ENCODE results near the gene CDK2. TPM values are rescaled to one million over a fixed set of nuclear protein-coding genes. Genes with fewer than 3 reads are reported as not detected.
"Not testable (repeated sequence)": the region's sequence is repeated elsewhere in the genome, so short reads cannot be mapped to it uniquely, and the experiment has no call there.

The CDK2 gene
- 20.8 TPM for total RNA-seq
- 10 to 100 TPM; 24.9 to 34.4 (median 31.4) TPM for polyA plus RNA-seq (ENCODE audit: insufficient read depth in 1 of 8, insufficient read length in 8 of 8, low replicate concordance in 1 of 8)
- long read RNA-seq, donor 1, partial matches to known transcripts, result 8 of 10 reads
- long read RNA-seq, donor 1, other reads (novel, unspliced or antisense), result 0 of 10 reads
- long read RNA-seq, donor 2, result 0 reads
- long read RNA-seq, donor 3, partial matches to known transcripts, result 0 of 6 reads
- long read RNA-seq, donor 3, other reads (novel, unspliced or antisense), result 0 of 6 reads
- long read RNA-seq, donor 4, partial matches to known transcripts, result 5 of 10 reads
- long read RNA-seq, donor 4, other reads (novel, unspliced or antisense), result 0 of 10 reads
- long read RNA-seq, donor 5, transcript CDK2-201 (7 exons, 2,296 nt), result major isoform, 16 of 19 reads
- long read RNA-seq, donor 5, partial matches to known transcripts, result 0 of 19 reads
- long read RNA-seq, donor 5, other reads (novel, unspliced or antisense), result 0 of 19 reads
- long read RNA-seq, donor 6, transcript CDK2-201 (7 exons, 2,296 nt), result major isoform, 9 of 15 reads
- long read RNA-seq, donor 6, partial matches to known transcripts, result 0 of 15 reads
- long read RNA-seq, donor 6, other reads (novel, unspliced or antisense), result 0 of 15 reads
- long read RNA-seq, donor 7, transcript CDK2-201 (7 exons, 2,296 nt), result major isoform, 7 of 9 reads
- long read RNA-seq, donor 7, partial matches to known transcripts, result 0 of 9 reads
- long read RNA-seq, donor 7, other reads (novel, unspliced or antisense), result 0 of 9 reads
- long read RNA-seq, donor 8, transcript CDK2-201 (7 exons, 2,296 nt), result major isoform, 7 of 9 reads
- long read RNA-seq, donor 8, partial matches to known transcripts, result 0 of 9 reads
- long read RNA-seq, donor 8, other reads (novel, unspliced or antisense), result 0 of 9 reads
- long read RNA-seq, donor 9, partial matches to known transcripts, result 0 of 2 reads
- long read RNA-seq, donor 9, other reads (novel, unspliced or antisense), result 0 of 2 reads
- long read RNA-seq, donor 10, partial matches to known transcripts, result 0 of 8 reads
- long read RNA-seq, donor 10, other reads (novel, unspliced or antisense), result 0 of 8 reads
- long read RNA-seq, donor 11, partial matches to known transcripts, result 0 of 4 reads
- long read RNA-seq, donor 11, other reads (novel, unspliced or antisense), result 0 of 4 reads

GRCh38 chr12:55966408-55967281 lies at the start of gene CDK2:
CDK2 (plus strand) TSS chr12:55966830; CDS start chr12:55967009, 179 bp downstream.
- Histone ChIP-seq H3K27ac (ENCODE audit: low read length) (peak within 1 kb of the TSS; percentile 92), H3K27me3 (ENCODE audit: control insufficient read depth, insufficient read depth, low read length) (no peaks in the 10 kb centered on the region), H3K4me1 (ENCODE audit: control insufficient read depth, insufficient read depth, low read length) (peaks cover 18% of the 10 kb centered on the region), H3K9me3 (replicated peaks; ENCODE audit: control insufficient read depth, low read depth, low read length) (no peaks in the 10 kb centered on the region), H3K36me3 (ENCODE audit: control insufficient read depth, insufficient read depth, low read length) (peaks cover 19% of the 10 kb centered on the region), H3K4me3 (ENCODE audit: low read length) (peak within 1 kb of the TSS; percentile 98)
- 0% methylated on average over 28 of the region's 45 CpGs for WGBS (ENCODE audit: insufficient coverage)
- DNase-seq, result peak; percentile 95

- peaks cover 20% of the 10 kb centered on the region for H3K36me3 ChIP-seq (ENCODE audit: control insufficient read depth, insufficient read depth, low read length)
- not testable (repeated sequence) for H3K27ac ChIP-seq (ENCODE audit: low read length); H3K4me1 ChIP-seq (ENCODE audit: control insufficient read depth, insufficient read depth, low read length); H3K9me3 ChIP-seq (replicated peaks; ENCODE audit: control insufficient read depth, low read depth, low read length); DNase-seq; H3K4me3 ChIP-seq (ENCODE audit: low read length); H3K27me3 ChIP-seq (ENCODE audit: control insufficient read depth, insufficient read depth, low read length)
- WGBS (ENCODE audit: insufficient coverage), result 83% methylated on average over 2 of the region's 3 CpGs
Observed at GRCh38 chr12:55919032-55919431, 47.6 kb upstream of the CDK2 start.

- Histone ChIP-seq H3K4me1 (ENCODE audit: control insufficient read depth, insufficient read depth, low read length) (peaks cover 6% of the 10 kb centered on the region), H3K4me3 (ENCODE audit: low read length) (no peak overlapping the region), H3K9me3 (replicated peaks; ENCODE audit: control insufficient read depth, low read depth, low read length) (no peaks in the 10 kb centered on the region), H3K27me3 (ENCODE audit: control insufficient read depth, insufficient read depth, low read length) (no peaks in the 10 kb centered on the region), H3K36me3 (ENCODE audit: control insufficient read depth, insufficient read depth, low read length) (peaks cover 7% of the 10 kb centered on the region), H3K27ac (ENCODE audit: low read length) (no peak overlapping the region)
- DNase-seq, result no peak
- no CpG with 5 or more reads among the region's 3 CpGs for WGBS (ENCODE audit: insufficient coverage)
Observed at GRCh38 chr12:55922126-55922525, 44.5 kb upstream of the CDK2 start.

GRCh38 chr12:55923648-55924047 lies 43.0 kb upstream of the CDK2 start:
- H3K27me3 ChIP-seq (ENCODE audit: control insufficient read depth, insufficient read depth, low read length); DNase-seq; H3K27ac ChIP-seq (ENCODE audit: low read length); H3K4me3 ChIP-seq (ENCODE audit: low read length); H3K36me3 ChIP-seq (ENCODE audit: control insufficient read depth, insufficient read depth, low read length); H3K9me3 ChIP-seq (replicated peaks; ENCODE audit: control insufficient read depth, low read depth, low read length): not testable (repeated sequence)
- peaks cover 14% of the 10 kb centered on the region for H3K4me1 ChIP-seq (ENCODE audit: control insufficient read depth, insufficient read depth, low read length)
- WGBS (ENCODE audit: insufficient coverage), result 100% methylated on average over 6 of the region's 9 CpGs

- H3K27me3 ChIP-seq (ENCODE audit: control insufficient read depth, insufficient read depth, low read length), result no peaks in the 10 kb centered on the region
- no peaks in the 10 kb centered on the region for H3K9me3 ChIP-seq (replicated peaks; ENCODE audit: control insufficient read depth, low read depth, low read length)
- H3K27ac ChIP-seq (ENCODE audit: low read length), result no peak overlapping the region
- H3K36me3 ChIP-seq (ENCODE audit: control insufficient read depth, insufficient read depth, low read length), result peaks cover 7% of the 10 kb centered on the region
- H3K4me1 ChIP-seq (ENCODE audit: control insufficient read depth, insufficient read depth, low read length), result peaks cover 19% of the 10 kb centered on the region
- no peak overlapping the region for H3K4me3 ChIP-seq (ENCODE audit: low read length)
- DNase-seq, result no peak
- WGBS (ENCODE audit: insufficient coverage), result 92% methylated on average over 3 of the region's 4 CpGs
Observed at GRCh38 chr12:55925371-55925770, 41.3 kb upstream of the CDK2 start.

GRCh38 chr12:55925870-55926737 lies 40.5 kb upstream of the CDK2 start:
- Histone ChIP-seq H3K4me3 (ENCODE audit: low read length) (peak overlapping the region; percentile 89), H3K27me3 (ENCODE audit: control insufficient read depth, insufficient read depth, low read length) (no peaks in the 10 kb centered on the region), H3K36me3 (ENCODE audit: control insufficient read depth, insufficient read depth, low read length) (peaks cover 7% of the 10 kb centered on the region), H3K9me3 (replicated peaks; ENCODE audit: control insufficient read depth, low read depth, low read length) (no peaks in the 10 kb centered on the region), H3K27ac (ENCODE audit: low read length) (peak overlapping the region; percentile 98), H3K4me1 (ENCODE audit: control insufficient read depth, insufficient read depth, low read length) (peaks cover 26% of the 10 kb centered on the region)
- 0% methylated on average over 3 of the region's 10 CpGs for WGBS (ENCODE audit: insufficient coverage)
- DNase-seq, result no peak

GRCh38 chr12:55926738-55927587 lies 39.7 kb upstream of the CDK2 start:
- H3K27me3 ChIP-seq (ENCODE audit: control insufficient read depth, insufficient read depth, low read length), result no peaks in the 10 kb centered on the region
- H3K4me3 ChIP-seq (ENCODE audit: low read length), result peak overlapping the region; percentile 89
- under 1% methylated on average over 31 of the region's 42 CpGs for WGBS (ENCODE audit: insufficient coverage)
- H3K27ac ChIP-seq (ENCODE audit: low read length), result peak overlapping the region; percentile 98
- peaks cover 32% of the 10 kb centered on the region for H3K4me1 ChIP-seq (ENCODE audit: control insufficient read depth, insufficient read depth, low read length)
- no peaks in the 10 kb centered on the region for H3K9me3 ChIP-seq (replicated peaks; ENCODE audit: control insufficient read depth, low read depth, low read length)
- H3K36me3 ChIP-seq (ENCODE audit: control insufficient read depth, insufficient read depth, low read length), result peaks cover 4% of the 10 kb centered on the region
- peak; percentile 97 for DNase-seq

Data from muscle of leg (tissue), 16 donors.